ENCODE data around the gene HMGB4. TPM values are rescaled to one million over a fixed set of nuclear protein-coding genes. Genes with fewer than 3 reads are reported as not detected.

The HMGB4 gene
- polyA plus RNA-seq, 2 of the 4 experiments (the other 2 are of a cell fraction), result not detected

GRCh38 chr1:33866281-33866680 lies 2.4 kb downstream of the HMGB4 start:
- Histone ChIP-seq H3K27ac (no peak overlapping the region), H3K4me1 (no peaks in the 10 kb centered on the region), H3K4me2 (no peak overlapping the region), H3K9me3 (no peaks in the 10 kb centered on the region), H3K4me3 (no peak overlapping the region)
- no peak for DNase-seq (ENCODE audit: low read depth in 1 of 2, low spot score in 1 of 2)
- ChIA-PET CTCF (no interaction called here), POLR2A (no interaction called here)
- FAIRE-seq, result no peak
- TF ChIP-seq CHD2 (IDR thresholded peaks at IDR 0.05; ENCODE audit: low read length, partially characterized antibody) (no peak), RFX5 (IDR thresholded peaks at IDR 0.05) (no peak), BHLHE40 (IDR thresholded peaks at IDR 0.05; ENCODE audit: low read depth, low read length) (no peak), ZNF302 (CRISPR knock-in tag; IDR thresholded peaks at IDR 0.05) (no peak), CTCF (IDR thresholded peaks at IDR 0.05) (no peak), MYC (IDR thresholded peaks at IDR 0.05; ENCODE audit: borderline replicate concordance, low read length) (no peak), NFE2L2 (conservative IDR thresholded peaks at IDR 0.05; ENCODE audit: low read length) (no peak)
- no peak for ATAC-seq
- 4% methylated on average over 6 of the region's 6 CpGs for WGBS (ENCODE audit: missing lambda C conversion rate)

- Histone ChIP-seq H3K9me3 (no peaks in the 10 kb centered on the region), H3K4me3 (no peak overlapping the region), H3K4me2 (no peak overlapping the region), H3K4me1 (no peaks in the 10 kb centered on the region), H3K27ac (no peak overlapping the region)
- POLR2A ChIA-PET, result no interaction called here
- ATAC-seq (no peak), FAIRE-seq (no peak), DNase-seq (ENCODE audit: low read depth in 1 of 2, low spot score in 1 of 2) (no peak)
- no peak for TF ChIP-seq E2F6 (IDR thresholded peaks at IDR 0.05; ENCODE audit: borderline replicate concordance, low read depth)
- TF ChIP-seq KDM1A (IDR thresholded peaks at IDR 0.05; ENCODE audit: low read depth), result no peak
- TF ChIP-seq RNF2 (IDR thresholded peaks at IDR 0.05; ENCODE audit: borderline replicate concordance, low read depth), result no peak
- TF ChIP-seq, protein P1, sequence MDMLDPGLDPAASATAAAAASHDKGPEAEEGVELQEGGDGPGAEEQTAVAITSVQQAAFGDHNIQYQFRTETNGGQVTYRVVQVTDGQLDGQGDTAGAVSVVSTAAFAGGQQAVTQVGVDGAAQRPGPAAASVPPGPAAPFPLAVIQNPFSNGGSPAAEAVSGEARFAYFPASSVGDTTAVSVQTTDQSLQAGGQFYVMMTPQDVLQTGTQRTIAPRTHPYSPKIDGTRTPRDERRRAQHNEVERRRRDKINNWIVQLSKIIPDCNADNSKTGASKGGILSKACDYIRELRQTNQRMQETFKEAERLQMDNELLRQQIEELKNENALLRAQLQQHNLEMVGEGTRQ (IDR thresholded peaks at IDR 0.05), result no peak
- TF ChIP-seq MAFK (IDR thresholded peaks at IDR 0.05; ENCODE audit: partially characterized antibody), result no peak
- no peak for TF ChIP-seq SREBF2 (IDR thresholded peaks at IDR 0.05)
- no peak for TF ChIP-seq ZSCAN20 (CRISPR knock-in tag; IDR thresholded peaks at IDR 0.05)
- no peak for TF ChIP-seq CEBPB (IDR thresholded peaks at IDR 0.05)
- TF ChIP-seq HMGXB4 (CRISPR knock-in tag; IDR thresholded peaks at IDR 0.05; ENCODE audit: borderline replicate concordance), result no peak
- TF ChIP-seq, protein P2, sequence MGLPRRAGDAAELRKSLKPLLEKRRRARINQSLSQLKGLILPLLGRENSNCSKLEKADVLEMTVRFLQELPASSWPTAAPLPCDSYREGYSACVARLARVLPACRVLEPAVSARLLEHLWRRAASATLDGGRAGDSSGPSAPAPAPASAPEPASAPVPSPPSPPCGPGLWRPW (IDR thresholded peaks at IDR 0.05), result no peak
- TF ChIP-seq CHD2 (IDR thresholded peaks at IDR 0.05; ENCODE audit: low read length, partially characterized antibody), result no peak
- TF ChIP-seq PHF8 (IDR thresholded peaks at IDR 0.05; ENCODE audit: borderline replicate concordance, low read depth), result no peak
- TF ChIP-seq HEYL (CRISPR knock-in tag; IDR thresholded peaks at IDR 0.05), result no peak
- TF ChIP-seq PBX3 (IDR thresholded peaks at IDR 0.05), result no peak
- CTCF ChIA-PET, result no interaction called here
- WGBS (ENCODE audit: missing lambda C conversion rate), result 0% methylated on average over 1 of the region's 1 CpG
These were observed 3.8 kb downstream of the HMGB4 start for GRCh38 chr1:33867684-33868083.

All from A549 (cell line).